DMS79 (cell line): ENCODE data around the gene VWA3B.
A peak's percentile ranks its signal among the peaks of the same experiment; 100 is the strongest.

Experiments
- DNase-seq: peaks from one replicate; lab custom pipeline; 2025; lab: John Stamatoyannopoulos, UW

The VWA3B gene

GRCh38 chr2:98333922-98334321 is 247.0 kb downstream of the VWA3B start:
- no peak for DNase-seq

- peak; percentile 86 for DNase-seq
Measured at GRCh38 chr2:98334439-98335078, 247.6 kb downstream of the VWA3B start.

DNA sequence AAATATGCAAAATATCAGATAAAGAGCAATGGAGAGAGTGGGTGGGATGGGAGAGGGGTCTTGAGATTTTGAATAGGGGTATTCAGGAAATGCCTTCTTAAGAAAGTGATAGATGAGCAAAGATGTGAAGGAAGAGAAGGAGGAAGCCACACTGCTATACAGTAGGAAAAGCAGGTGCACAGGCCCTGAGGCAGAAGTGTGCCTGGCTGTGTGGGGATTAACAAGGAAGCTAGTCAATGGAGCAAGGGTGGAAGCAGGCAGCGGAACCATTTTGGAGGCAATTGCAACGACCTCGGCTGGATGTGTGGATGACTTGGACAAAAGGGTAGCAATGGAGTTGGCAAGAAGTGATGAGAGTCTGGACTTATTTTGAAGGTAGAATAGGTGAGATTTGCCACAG is 248.3 kb downstream of the VWA3B start:
- no peak for DNase-seq

DNA sequence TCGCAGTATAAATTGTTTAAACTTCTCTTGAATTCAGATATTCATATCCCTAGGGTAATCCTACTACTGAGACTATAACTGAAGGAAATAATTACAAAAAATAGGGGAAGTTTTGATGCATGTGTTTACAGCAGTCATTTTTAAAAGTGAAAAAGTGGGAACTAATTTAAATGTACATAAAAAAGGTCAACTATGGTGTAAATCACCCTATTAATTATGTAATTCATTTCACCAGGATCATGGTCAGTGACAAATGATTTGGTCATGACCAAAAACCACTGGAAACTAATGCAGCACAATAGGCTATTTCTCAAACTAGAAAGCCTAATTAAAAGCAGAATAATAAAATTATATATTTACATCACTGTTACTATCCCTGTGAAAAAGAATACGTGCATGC is 254.3 kb downstream of the VWA3B start:
- no peak for DNase-seq

- DNase-seq, result no peak
Measured at GRCh38 chr2:98343285-98343684, 256.3 kb downstream of the VWA3B start.

DNA sequence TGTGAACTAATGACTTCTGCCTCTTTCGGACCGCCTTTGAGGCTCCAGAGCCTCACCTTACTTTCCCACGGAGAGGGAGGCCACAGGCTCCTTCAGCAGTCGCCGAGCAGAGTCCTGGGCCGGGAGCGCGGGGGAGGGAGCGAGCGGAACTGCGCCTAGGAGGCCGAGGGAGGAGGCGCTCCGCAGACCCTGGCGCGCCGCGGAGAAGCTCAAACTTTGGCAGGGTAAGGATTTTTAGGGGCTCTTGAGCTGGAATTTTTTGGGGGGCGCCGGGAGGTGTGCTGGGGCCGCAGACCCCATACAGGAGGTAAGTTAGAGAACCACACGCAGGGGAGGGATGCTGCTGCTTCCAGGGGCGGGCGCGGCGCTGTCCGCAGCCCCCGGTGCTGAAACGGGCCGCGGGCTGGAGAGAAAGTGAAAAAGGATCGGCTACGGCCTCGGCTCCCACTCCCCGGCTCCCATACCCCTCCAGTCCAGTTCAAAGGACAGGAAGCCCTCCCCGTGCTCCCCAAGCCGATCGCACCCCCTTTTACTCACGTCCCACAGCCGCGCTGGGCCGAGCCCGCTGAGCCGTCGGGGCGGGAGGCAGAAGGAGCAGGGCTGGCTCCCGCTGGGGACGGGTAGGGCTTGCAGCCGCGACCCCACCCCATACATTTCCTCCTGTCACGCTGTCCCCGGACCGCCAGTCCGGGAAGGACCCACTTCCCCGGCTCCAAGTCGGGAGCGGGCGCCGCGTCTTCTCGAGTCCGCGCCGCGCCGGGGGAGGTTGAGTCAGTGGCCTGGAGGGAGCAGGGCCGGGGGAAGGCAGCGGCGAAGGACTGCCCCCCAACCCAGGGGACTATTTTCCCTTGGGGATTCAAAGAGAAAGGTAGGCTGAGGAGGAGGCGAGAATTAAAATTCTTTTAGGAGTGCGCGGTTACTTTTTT is 259.6 kb downstream of the VWA3B start, which contains the start of gene CNGA3:
CNGA3 (plus strand) TSS at position 146 of the 926 bp plus-strand sequence. CDS start 23,520 bp downstream, outside the sequence.
- no peak for DNase-seq

DNA sequence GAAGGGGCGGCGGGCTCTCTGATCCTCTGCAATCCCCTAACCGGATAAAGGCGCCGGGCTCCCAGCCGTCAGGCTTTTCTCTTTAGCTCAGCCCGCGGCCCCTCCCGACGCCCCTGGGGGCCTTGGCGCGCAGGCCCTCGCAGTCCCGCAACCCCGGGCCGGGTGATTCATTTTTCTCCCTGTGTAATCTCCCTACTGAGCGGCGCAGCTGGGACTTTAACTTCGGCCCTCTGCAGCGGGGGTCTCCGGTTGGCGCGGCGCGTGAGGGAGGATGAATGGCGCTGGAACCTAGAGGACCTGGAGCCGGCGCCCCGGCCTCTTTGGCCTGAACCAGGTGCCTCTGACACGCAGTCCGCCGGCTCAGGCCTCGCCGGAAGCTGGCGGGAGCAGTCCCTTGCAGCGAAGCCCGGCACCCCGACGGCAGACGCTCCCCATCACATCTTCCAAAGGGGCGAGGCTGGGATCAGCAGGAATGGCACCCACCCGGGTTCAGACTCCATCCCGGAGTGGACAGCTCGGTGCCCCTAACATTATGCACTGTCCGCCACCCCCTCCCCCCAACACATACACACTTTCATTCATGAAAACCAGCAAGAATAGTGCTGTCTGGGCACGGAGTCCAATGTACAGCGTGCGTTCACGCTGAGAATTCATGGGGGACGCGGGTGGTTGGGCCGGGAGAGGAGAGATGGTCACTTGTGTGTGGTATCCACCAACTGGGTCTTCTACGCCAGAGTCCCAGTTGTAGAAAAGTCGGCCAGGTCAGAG is 260.5 kb downstream of the VWA3B start:
- no peak for DNase-seq

DNA sequence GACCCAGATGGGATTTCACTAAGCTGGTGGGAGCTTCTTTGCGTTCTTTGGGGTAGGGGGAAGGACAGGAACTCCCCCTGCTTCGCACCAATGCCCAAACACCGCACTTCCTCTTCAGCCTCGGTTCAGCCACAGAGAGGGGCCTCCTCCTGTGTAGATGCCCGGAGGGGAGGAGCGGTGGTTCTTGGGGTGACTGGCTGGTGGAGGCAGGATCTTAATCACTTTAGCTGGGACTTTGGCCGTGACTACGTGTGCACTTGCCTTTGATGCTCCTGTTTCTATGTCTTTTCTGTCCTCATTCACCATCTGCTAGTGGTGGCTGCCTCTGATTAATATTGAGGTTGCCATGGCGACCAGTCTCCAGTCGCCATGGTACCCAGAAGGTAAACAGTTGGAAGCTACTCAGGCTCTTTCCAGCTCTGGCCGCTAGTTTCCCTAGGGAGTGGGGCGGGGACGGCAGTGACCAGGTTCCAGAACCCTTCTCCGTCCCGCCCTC is 261.1 kb downstream of the VWA3B start:
- peak; percentile 13 for DNase-seq

GRCh38 chr2:98350411-98350810 is 263.4 kb downstream of the VWA3B start:
- DNase-seq, result no peak

DNA sequence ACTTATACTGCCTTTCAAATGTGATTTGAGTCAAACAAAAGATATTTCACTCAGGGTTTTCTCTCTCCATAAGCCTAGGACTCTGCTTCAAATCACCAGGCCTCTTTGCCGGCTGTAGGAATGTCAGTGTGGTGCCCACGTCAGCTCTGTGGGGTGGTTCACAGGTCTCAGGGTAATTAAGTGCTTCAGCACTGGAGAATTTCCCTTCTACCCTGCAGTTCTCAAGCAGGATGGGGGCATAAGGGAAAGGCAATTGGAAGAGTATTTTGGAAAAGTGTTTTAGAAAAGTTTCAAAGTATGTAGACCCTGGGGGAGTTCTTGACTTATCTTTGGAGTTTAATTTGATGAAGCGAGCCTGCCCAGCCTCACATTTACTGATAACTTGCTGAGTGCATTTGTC is 268.9 kb downstream of the VWA3B start:
- DNase-seq, result no peak

- DNase-seq, result no peak
Measured at GRCh38 chr2:98356729-98357128, 269.8 kb downstream of the VWA3B start.

DNA sequence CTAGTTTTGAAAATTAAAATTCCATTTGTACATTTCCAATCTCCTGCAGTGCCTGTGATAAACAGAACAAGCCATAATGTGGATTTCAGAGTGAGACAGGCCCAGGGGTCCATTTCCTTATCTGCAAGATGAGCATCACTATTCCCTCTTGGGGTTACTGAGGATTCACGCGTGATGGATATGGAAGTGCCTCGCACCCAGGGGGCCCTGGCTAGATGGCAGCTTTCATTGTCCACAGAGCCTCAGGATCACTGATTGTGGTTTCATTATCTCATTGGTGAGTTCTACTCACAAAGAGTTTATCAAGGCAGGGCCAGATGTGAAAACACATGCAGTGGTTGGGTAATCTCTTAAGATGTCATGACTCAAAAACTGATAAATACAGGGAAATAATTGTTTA is 270.9 kb downstream of the VWA3B start:
- no peak for DNase-seq

DNA sequence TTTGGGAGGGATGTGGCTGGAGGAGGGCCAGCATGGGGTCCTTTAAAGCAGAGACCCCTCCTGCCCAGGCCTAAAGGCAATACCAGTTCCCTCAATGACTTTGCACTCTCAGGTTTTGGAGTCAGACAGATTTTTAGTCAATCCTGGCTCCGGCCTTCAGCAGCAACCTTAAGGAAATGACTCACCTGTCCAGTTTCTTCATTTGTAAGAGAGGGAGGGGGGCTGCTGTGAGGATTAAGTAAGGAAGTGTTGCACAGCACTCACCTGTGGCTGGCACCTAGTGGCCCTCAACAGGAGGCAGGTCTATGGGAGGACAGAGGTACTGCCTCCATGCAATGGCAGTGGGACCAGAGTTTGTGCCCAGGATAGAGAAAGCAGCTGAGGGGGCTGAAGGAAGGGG is 273.0 kb downstream of the VWA3B start:
- DNase-seq, result no peak
